GM21381 (cell line): ENCODE results near the gene SCCPDH.
A peak's percentile ranks its signal among the peaks of the same experiment; 100 is the strongest.
"Not testable (repeated sequence)": the region's sequence is repeated elsewhere in the genome, so short reads cannot be mapped to it uniquely, and the experiment has no call there.

Experiments used
- ATAC-seq: cut with Tn5 transposase; IDR thresholded peaks from one replicate; pipeline ENCODE4 v1.9.1; 2021; ENCODE audit warnings: mild to moderate bottlenecking, moderate library complexity; ENCODE audit not compliant: unreplicated experiment

SCCPDH gene

DNA sequence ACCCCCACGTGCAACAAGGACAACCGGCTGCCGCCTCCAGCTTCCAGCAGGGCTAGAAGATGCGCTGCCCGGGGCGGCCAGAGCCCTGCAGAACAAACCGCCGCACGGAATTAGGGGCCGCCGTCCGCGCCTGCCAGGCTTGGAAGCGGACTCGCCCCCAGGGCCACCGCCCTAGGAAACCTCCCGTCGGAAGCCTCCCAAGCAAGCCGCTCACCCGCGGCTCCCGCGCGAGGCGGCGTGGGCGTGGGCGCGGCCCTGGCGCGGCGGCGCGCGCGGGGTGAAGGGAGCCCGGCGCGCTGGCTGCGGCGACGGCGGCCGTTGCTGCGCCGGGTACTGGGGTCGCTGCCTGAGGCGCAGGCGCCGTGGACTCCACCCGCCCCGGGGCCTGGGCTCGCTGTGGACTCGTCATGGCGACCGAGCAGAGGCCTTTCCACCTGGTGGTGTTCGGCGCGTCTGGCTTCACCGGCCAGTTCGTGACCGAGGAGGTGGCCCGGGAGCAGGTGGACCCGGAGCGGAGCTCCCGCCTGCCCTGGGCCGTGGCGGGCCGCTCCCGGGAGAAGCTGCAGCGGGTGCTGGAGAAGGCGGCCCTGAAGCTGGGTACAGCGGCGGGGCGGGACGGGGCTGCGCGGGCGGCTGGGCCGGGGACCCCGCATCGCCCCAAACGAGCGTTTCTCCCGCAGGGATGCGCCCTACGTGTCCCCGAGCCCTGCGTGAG is at the start of gene SCCPDH:
SCCPDH (plus strand) TSS at position 394 of the 715 bp plus-strand sequence; CDS start at position 408, 14 bp downstream.
- ATAC-seq: peak; percentile 96

- no peak for ATAC-seq
These were observed 46.4 kb upstream of the SCCPDH start for GRCh38 chr1:246677842-246678241.

- ATAC-seq: no peak
These were observed 45.1 kb upstream of the SCCPDH start for GRCh38 chr1:246678816-246679793.

- ATAC-seq: no peak
These were observed 44.4 kb upstream of the SCCPDH start for GRCh38 chr1:246679794-246680177.

GRCh38 chr1:246680190-246680589 is 44.0 kb upstream of the SCCPDH start:
- no peak for ATAC-seq

- ATAC-seq: no peak
These were observed 43.5 kb upstream of the SCCPDH start for GRCh38 chr1:246680696-246681130.

GRCh38 chr1:246681900-246682895 is 42.0 kb upstream of the SCCPDH start:
- no peak for ATAC-seq

DNA sequence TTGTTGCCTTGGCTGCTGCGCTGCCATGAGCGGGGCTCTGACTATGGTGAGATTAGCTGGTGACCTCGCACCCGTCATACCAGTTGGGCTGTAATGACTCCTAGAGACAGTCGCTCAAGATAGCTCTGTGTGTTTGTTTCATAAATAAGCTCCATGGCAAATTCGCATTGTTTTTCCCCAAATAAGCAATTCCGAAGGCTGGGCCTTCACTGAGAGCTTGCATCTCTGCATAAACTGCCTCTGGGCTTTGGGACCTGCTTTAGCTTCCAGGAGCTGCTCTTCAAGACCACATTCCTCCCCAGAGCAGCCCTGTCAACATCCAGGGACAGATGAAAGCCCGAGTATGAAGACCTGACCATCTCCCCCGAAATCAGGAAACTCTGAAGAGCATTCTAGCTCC is 40.7 kb upstream of the SCCPDH start:
- no peak for ATAC-seq

DNA sequence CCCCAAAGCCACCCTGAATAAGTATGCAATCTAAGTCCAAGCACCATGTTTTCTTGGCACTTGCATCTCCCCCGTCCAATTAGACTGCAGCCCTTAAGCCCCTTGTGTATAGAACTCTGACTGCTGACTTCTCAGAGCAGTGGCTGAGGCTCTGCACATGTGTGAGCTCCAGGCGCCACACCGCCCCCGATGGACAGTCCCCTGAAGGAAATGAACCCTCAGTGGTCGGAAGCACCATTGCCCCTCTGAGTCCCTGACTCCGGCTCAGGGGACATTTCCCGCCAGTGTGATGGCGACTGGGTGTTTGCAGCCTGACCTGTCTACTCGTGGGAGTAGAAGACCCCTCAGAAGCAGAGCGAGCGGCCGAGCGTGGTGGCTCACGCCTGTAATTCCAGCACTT is 37.2 kb upstream of the SCCPDH start:
- ATAC-seq: no peak

DNA sequence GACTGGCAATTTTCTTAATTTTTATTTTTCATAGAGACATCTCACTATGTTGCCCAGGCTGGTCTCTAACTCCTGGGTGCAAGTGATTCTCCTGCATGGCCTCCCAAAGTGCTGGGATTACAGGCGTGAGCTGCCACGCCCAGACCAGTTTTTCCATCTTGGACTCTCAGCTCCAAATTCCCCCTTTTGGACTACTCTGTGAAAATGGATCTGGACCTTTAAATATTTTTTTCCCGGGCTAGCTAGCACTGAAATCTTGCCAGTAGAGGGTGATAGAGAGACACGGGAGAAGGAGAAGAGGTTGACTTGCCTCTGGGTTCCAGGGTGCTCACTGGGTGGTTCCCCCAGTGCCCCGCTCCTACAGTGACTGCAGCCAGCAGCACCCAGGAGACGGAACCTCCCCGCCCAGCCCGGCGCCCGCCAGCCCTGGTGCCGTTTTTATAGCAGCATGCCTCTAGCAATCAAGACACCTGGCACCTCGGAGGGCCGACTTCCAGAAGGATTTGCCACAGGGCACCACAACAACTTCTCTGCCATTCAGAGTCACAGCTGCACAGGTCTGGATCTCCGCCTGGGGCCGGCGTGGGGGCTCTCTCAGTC is 34.7 kb upstream of the SCCPDH start:
- ATAC-seq: peak; percentile 95

- no peak for ATAC-seq
These were observed 34.1 kb upstream of the SCCPDH start for GRCh38 chr1:246690100-246690499.

GRCh38 chr1:246691622-246692495 is 32.4 kb upstream of the SCCPDH start:
- no peak for ATAC-seq

DNA sequence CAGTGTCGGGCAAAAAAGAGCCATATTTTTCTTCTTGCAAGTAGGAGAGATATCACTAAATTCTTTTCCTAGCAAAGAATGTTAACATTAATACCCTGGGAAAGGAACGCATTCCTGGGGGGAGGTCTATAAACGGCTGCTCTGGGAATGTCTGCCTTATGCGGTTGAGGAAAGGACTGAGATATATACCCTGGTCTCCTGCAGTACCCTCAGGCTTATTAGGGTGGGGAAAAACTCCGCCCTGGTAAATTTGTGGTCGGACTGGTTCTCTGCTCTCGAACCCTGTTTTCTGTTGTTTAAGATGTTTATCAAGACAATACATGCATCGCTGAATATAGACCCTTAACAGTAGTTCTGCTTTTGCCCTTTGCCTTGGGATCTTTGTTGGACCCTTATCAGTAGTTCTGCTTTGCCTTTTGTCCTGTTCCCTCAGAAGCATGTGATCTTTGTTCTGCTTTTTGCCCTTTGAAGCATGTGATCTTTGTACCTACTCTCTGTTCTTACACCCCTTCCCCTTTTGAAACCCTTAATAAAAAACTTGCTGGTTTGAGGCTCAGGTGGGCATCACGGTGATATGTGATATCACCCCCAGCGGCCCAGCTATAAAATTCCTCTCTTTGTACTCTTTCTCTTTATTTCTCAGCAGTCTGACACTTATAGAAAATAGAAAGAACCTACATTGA is 29.9 kb upstream of the SCCPDH start:
- ATAC-seq: not testable (repeated sequence)

DNA sequence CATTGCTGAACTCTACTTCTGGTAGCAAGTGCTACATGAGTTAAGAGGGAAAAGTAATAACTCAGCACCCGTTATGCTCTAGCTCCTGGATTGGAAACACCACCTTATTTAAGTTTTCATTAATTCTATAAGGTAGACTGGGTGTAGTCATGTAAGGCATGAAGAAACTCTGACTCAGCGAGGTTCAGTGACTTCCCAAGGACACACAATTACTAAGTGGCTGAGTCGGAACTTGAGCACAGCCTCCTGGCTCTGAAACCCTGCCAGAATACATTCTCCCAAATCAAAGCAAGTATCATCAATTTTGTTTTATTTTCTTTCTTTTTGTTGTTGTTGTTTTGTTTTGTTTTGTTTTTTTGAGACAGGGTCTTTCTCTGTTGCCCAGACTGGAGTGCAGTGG is 29.1 kb upstream of the SCCPDH start:
- ATAC-seq: no peak

- no peak for ATAC-seq
These were observed 28.5 kb upstream of the SCCPDH start for GRCh38 chr1:246695666-246696065.

DNA sequence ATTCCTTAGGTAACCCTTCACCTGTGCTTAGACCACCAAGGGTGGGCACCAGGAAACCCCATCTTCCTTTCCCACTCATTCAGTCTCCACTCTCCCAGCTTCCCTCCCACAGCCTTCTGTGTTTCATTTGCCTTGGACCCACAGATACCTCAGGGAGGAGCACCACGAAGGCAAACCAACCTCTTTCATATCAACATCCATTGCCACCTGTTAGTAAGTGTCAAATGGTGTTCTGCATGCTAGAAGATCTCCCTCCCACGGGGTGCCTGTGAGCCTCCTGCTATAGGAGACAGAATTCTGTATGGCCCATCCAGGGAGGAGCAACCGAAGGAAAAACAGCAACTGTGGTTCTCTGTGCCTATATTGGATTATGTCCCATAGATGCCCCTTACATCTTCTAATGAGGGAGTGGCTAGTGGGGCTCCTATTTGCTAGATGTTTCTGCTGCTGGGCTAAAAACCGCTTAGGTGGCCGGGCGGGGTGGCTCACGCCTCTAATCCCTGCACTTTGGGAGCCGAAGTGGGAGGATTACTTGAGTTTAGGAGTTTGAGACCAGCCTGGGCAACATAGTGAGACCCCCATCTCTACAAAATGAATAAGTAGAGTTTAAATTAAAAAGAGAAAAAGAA is 25.6 kb upstream of the SCCPDH start:
- no peak for ATAC-seq

DNA sequence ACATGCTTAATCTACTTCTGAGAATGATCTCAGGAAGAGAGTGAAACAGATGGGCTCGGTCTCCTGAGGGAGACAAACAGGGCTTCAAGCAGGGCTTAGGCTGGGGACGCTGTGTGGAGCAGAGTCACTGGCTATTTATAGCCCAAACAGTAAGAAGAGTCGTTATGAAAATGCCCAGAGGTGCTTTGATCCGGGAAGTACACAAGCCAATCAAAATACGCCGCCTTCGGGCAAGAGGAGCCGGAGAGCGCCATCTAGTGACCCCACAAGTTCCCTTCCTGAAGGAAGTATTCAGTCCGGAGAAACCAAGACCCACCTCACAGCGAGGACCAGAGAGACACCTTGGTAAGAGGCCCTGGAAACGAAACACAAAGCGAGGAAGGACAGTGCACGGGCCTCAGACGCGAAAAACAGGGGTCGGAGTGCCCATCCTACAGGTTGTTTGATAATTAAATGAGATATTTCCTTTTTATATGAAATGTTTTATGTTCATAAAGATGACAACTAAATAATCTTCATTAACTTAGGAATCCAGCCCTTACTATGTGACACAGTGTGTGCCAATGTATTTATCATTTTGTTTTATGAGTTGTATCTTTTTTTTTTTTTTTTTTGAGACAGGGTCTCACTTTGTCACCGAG is 25.0 kb upstream of the SCCPDH start:
- peak; percentile 98 for ATAC-seq

- no peak for ATAC-seq
These were observed 20.6 kb upstream of the SCCPDH start for GRCh38 chr1:246703581-246703980.
